Mesenchymal stem cell (in vitro differentiated cells and primary cell): ENCODE data around the gene ABCA3.

ENCODE experiments used
- DNase-seq: peaks from one replicate; pipeline ENCODE4 v3.0.0-alpha.2; 2013
- H2AFZ ChIP-seq: one replicate; pipeline ENCODE4 v1.6.1; 2013; ENCODE audit warnings: low read depth, mild to moderate bottlenecking, control low read depth, inconsistent platforms, low read length, moderate library complexity
- H2AK5ac ChIP-seq: 2 replicates; pipeline ENCODE4 v1.6.1; 2013; ENCODE audit warnings: low read length, moderate library complexity, mild to moderate bottlenecking, inconsistent platforms; ENCODE audit not compliant: severe bottlenecking
- H2BK120ac ChIP-seq: one replicate; pipeline ENCODE4 v1.6.1; 2013; ENCODE audit warnings: low read depth, mild to moderate bottlenecking, inconsistent platforms, low read length, moderate library complexity
- H2BK12ac ChIP-seq, 2 experiments: one replicate each; pipeline ENCODE4 v1.6.1; 2013; ENCODE audit warnings: inconsistent platforms in 2 of 2, low read length in 2 of 2, mild to moderate bottlenecking in 2 of 2, moderate library complexity in 2 of 2, control low read depth in 1 of 2
- H2BK15ac ChIP-seq: one replicate; pipeline ENCODE4 v1.6.1; 2013; ENCODE audit warnings: mild to moderate bottlenecking, low read depth, inconsistent platforms; ENCODE audit not compliant: poor library complexity, severe bottlenecking
- H2BK5ac ChIP-seq: 2 replicates; pipeline ENCODE4 v1.6.1; 2013; ENCODE audit warnings: low read depth, mild to moderate bottlenecking, low read length, control low read depth, inconsistent platforms; ENCODE audit not compliant: poor library complexity, severe bottlenecking
- H3K14ac ChIP-seq, 2 experiments: one replicate each; pipeline ENCODE4 v1.6.1; 2013; ENCODE audit warnings: inconsistent platforms in 2 of 2, low read length in 2 of 2, control low read depth in 1 of 2, mild to moderate bottlenecking in 1 of 2, moderate library complexity in 1 of 2
- H3K18ac ChIP-seq, 2 experiments: one replicate each; pipeline ENCODE4 v1.6.1; 2013; ENCODE audit warnings: inconsistent platforms in 2 of 2, low read length in 2 of 2, control low read depth in 1 of 2, low read depth in 1 of 2, mild to moderate bottlenecking in 1 of 2
- H3K23ac ChIP-seq, 2 experiments: one replicate each; pipeline ENCODE4 v1.6.1; 2013; ENCODE audit warnings: inconsistent platforms in 2 of 2, low read length in 2 of 2, mild to moderate bottlenecking in 2 of 2, moderate library complexity in 2 of 2, control low read depth in 1 of 2
- H3K27ac ChIP-seq: 2 replicates; pipeline ENCODE4 v1.5.1; 2013; ENCODE audit warnings: mild to moderate bottlenecking, moderate library complexity, low read length, control low read depth, inconsistent platforms; ENCODE audit not compliant: poor library complexity, severe bottlenecking
- H3K27me3 ChIP-seq, 2 experiments: 2 replicates each; pipeline versions ENCODE4 v1.6.1 to v1.7.0; 2013; ENCODE audit warnings: low read length in 2 of 2, mild to moderate bottlenecking in 2 of 2, moderate library complexity in 2 of 2, control low read depth in 1 of 2, inconsistent platforms in 1 of 2; ENCODE audit not compliant: control insufficient read depth in 1 of 2, insufficient read depth in 1 of 2
- H3K36me3 ChIP-seq, 2 experiments: 2 replicates each; pipeline versions ENCODE4 v1.6.1 to v1.7.0; 2013; ENCODE audit warnings: low read length in 2 of 2, control low read depth in 1 of 2, inconsistent platforms in 1 of 2, low read depth in 1 of 2, mild to moderate bottlenecking in 1 of 2; ENCODE audit not compliant: insufficient read depth in 2 of 2, control insufficient read depth in 1 of 2
- H3K4ac ChIP-seq, 2 experiments: one replicate each; pipeline ENCODE4 v1.6.1; 2013; ENCODE audit warnings: inconsistent platforms in 2 of 2, low read length in 2 of 2, mild to moderate bottlenecking in 2 of 2, moderate library complexity in 2 of 2, control low read depth in 1 of 2, low read depth in 1 of 2
- H3K4me1 ChIP-seq: 2 replicates; pipeline ENCODE4 v1.6.1; 2013; ENCODE audit warnings: low read depth, low read length, control low read depth; ENCODE audit not compliant: control insufficient read depth, insufficient read depth
- H3K4me2 ChIP-seq: 2 replicates; pipeline ENCODE4 v1.6.1; 2013; ENCODE audit warnings: low read length, mild to moderate bottlenecking, inconsistent platforms; ENCODE audit not compliant: poor library complexity, severe bottlenecking
- H3K4me3 ChIP-seq, 2 experiments: 2 replicates each; pipeline versions ENCODE4 v1.5.1 to v1.7.0; 2013; ENCODE audit warnings: low read length in 2 of 2, mild to moderate bottlenecking in 2 of 2, control low read depth in 1 of 2, low read depth in 1 of 2; ENCODE audit not compliant: insufficient read depth in 1 of 2
- H3K79me1 ChIP-seq: replicated peaks from 2 replicates; pipeline ENCODE4 v1.6.1; 2013; ENCODE audit warnings: mild to moderate bottlenecking, control low read depth, low read length, inconsistent platforms; ENCODE audit not compliant: poor library complexity, severe bottlenecking
- H3K9ac ChIP-seq: 2 replicates; pipeline ENCODE4 v1.7.0; 2013; ENCODE audit warnings: mild to moderate bottlenecking, low read length, moderate library complexity
- H3K9me3 ChIP-seq: 2 replicates; pipeline ENCODE4 v1.7.0; 2013; ENCODE audit warnings: mild to moderate bottlenecking, low read length; ENCODE audit not compliant: control insufficient read depth
- H4K8ac ChIP-seq: one replicate; pipeline ENCODE4 v1.6.1; 2013; ENCODE audit warnings: inconsistent platforms, mild to moderate bottlenecking, low read length, moderate library complexity
- H4K91ac ChIP-seq: one replicate; pipeline ENCODE4 v1.6.1; 2013; ENCODE audit warnings: mild to moderate bottlenecking, low read length, inconsistent platforms
- WGBS: methylation state at CpG from one replicate; pipeline ENCODE4 v1.1.7; 2013; ENCODE audit warnings: mixed read lengths; 5-methylcytosine and 5-hydroxymethylcytosine counted together

Gene ABCA3

GRCh38 chr16:2292221-2292620 is 48.3 kb downstream of the ABCA3 start:
- Histone ChIP-seq H3K4ac (no peak overlapping the region), H3K4me3 (no peak overlapping the region), H3K4me1 (no peaks in the 10 kb centered on the region), H4K8ac (no peak overlapping the region), H2BK5ac (no peak overlapping the region), H2AFZ (no peak overlapping the region), H2AK5ac (no peak overlapping the region), H3K27ac (no peak overlapping the region), H2BK12ac (no peak overlapping the region), H3K18ac (no peak overlapping the region), H3K36me3 (no peaks in the 10 kb centered on the region), H3K23ac (no peak overlapping the region), H3K14ac (no peak overlapping the region), H3K9me3 (no peaks in the 10 kb centered on the region), H2BK120ac (no peak overlapping the region), H4K91ac (no peak overlapping the region), H3K79me1 (no peaks in the 10 kb centered on the region), H2BK15ac (no peak overlapping the region), H3K4me2 (no peak overlapping the region), H3K9ac (no peak overlapping the region), H3K27me3 (peaks cover 0 to 10% of the 10 kb centered on the region in 2 experiments)
- 89% methylated on average over 7 of the region's 9 CpGs for WGBS
- no peak for DNase-seq

GRCh38 chr16:2289282-2289681 is 51.2 kb downstream of the ABCA3 start:
- WGBS: 90% methylated on average over 23 of the region's 23 CpGs

DNA sequence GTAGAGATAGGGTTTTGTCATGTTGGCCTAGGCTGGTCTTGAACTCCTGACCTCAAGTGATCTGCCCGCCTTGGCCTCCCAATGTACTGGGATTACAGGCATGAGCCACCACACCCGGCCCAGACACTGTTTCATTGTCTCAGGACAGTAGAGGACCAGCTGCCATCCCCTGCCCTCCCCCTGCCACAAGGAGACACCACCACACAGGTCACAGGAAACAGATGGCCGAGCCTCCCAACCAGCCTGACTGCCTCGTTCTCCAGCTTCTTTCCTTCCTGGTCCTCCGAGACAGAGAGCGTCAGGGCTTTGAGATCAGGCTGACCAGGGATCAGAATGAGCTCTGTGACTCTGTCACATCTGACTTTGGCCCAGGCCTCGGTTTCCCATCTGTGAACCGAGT is 51.8 kb downstream of the ABCA3 start:
- peaks cover 0 to 27% of the 10 kb centered on the region in 2 experiments for H3K27me3 ChIP-seq
- no peak overlapping the region for H2AK5ac ChIP-seq
- no peak overlapping the region for H3K14ac ChIP-seq
- no peak overlapping the region for H2AFZ ChIP-seq
- H3K23ac ChIP-seq: no peak overlapping the region
- no peak overlapping the region for H2BK15ac ChIP-seq
- no peak overlapping the region for H2BK5ac ChIP-seq
- no peak overlapping the region for H2BK120ac ChIP-seq
- H3K4me2 ChIP-seq: no peak overlapping the region
- no peaks in the 10 kb centered on the region for H3K79me1 ChIP-seq
- H4K91ac ChIP-seq: no peak overlapping the region
- no peak overlapping the region for H3K4me3 ChIP-seq
- H3K9ac ChIP-seq: no peak overlapping the region
- no peak overlapping the region for H3K27ac ChIP-seq
- no peak overlapping the region for H2BK12ac ChIP-seq
- 84% methylated on average over 8 of the region's 8 CpGs for WGBS
- no peak overlapping the region for H3K18ac ChIP-seq
- H4K8ac ChIP-seq: no peak overlapping the region
- H3K4ac ChIP-seq: no peak overlapping the region
- H3K4me1 ChIP-seq: no peaks in the 10 kb centered on the region
- DNase-seq: no peak
- H3K9me3 ChIP-seq: no peaks in the 10 kb centered on the region
- no peaks in the 10 kb centered on the region for H3K36me3 ChIP-seq

More at GRCh38 chr16:2289282-2289681, 51.2 kb downstream of the ABCA3 start:
- H3K4me1 ChIP-seq: no peaks in the 10 kb centered on the region
- no peak overlapping the region for H3K9ac ChIP-seq
- H3K27me3 ChIP-seq: peaks cover 0 to 25% of the 10 kb centered on the region in 2 experiments
- no peak overlapping the region for H2AK5ac ChIP-seq
- H4K8ac ChIP-seq: no peak overlapping the region
- DNase-seq: no peak
- no peak overlapping the region for H2AFZ ChIP-seq
- no peak overlapping the region for H3K4me2 ChIP-seq
- no peak overlapping the region for H4K91ac ChIP-seq
- no peak overlapping the region for H3K27ac ChIP-seq
- H2BK5ac ChIP-seq: no peak overlapping the region
- H3K18ac ChIP-seq: no peak overlapping the region
- H2BK120ac ChIP-seq: no peak overlapping the region
- no peaks in the 10 kb centered on the region for H3K79me1 ChIP-seq
- H3K23ac ChIP-seq: no peak overlapping the region
- H3K9me3 ChIP-seq: no peaks in the 10 kb centered on the region
- H3K14ac ChIP-seq: no peak overlapping the region
- no peak overlapping the region for H2BK12ac ChIP-seq
- no peaks in the 10 kb centered on the region for H3K36me3 ChIP-seq
- no peak overlapping the region for H3K4me3 ChIP-seq
- H3K4ac ChIP-seq: no peak overlapping the region
- no peak overlapping the region for H2BK15ac ChIP-seq

DNA sequence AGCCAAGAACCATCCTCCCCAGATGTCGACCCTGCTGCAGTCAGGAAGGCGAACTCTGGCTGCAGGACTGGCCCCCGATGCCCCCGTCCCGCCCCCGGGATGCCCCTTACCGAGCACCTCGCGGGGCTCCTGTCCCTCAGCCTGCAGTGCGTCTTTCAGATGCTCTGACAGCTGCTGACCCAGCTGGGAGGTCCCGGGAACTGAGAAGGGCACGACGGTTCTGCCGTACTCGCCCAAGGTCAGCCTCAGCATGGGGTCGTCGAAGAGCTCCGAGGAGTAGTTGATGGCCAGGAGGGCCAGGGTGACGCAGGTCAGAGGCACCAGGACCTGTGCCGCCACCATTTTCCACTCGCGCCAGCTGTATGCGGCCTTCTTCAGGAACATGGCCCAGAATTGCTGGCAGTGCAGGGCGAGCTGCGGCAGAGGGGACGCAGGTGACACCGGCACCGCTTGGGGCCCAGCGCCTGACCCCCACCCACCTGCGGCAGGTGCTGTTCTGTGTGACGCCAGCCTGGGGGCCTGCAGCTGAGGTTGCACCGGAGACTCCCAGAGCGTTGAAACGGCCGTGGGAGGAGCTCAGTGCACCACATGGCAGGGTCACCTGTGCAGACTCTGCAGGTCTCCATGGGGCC is 52.5 kb downstream of the ABCA3 start:
- WGBS: 86% methylated on average over 35 of the region's 35 CpGs
- Histone ChIP-seq H3K27ac (no peak overlapping the region), H2BK12ac (no peak overlapping the region), H2AK5ac (no peak overlapping the region), H3K27me3 (peaks cover 0 to 29% of the 10 kb centered on the region in 2 experiments), H4K91ac (no peak overlapping the region), H3K4me2 (no peak overlapping the region), H2BK15ac (no peak overlapping the region), H3K4ac (no peak overlapping the region), H2BK5ac (no peak overlapping the region), H3K9me3 (no peaks in the 10 kb centered on the region), H3K14ac (no peak overlapping the region), H3K36me3 (no peaks in the 10 kb centered on the region), H3K79me1 (no peaks in the 10 kb centered on the region), H2AFZ (no peak overlapping the region), H3K4me3 (no peak overlapping the region), H2BK120ac (no peak overlapping the region), H3K23ac (no peak overlapping the region), H3K18ac (no peak overlapping the region), H3K4me1 (no peaks in the 10 kb centered on the region), H4K8ac (no peak overlapping the region), H3K9ac (no peak overlapping the region)
- DNase-seq: no peak
